ENCODE measurements around the gene ANKRD39. TPM values are rescaled to one million over a fixed set of nuclear protein-coding genes. Genes with fewer than 3 reads are reported as not detected.

ANKRD39 gene
- 4.7 and 5.8 TPM in 2 replicates for total RNA-seq

- peak; percentile 74 for TF ChIP-seq CTCF (IDR thresholded peaks at IDR 0.05; ENCODE audit: insufficient read depth, low read depth, low read length)
- DNase-seq (ENCODE audit: low read depth): peak; percentile 99
- peak within 1 kb of the TSS; percentile 76 for H3K4me3 ChIP-seq (ENCODE audit: low read depth, low read length)
Measured at GRCh38 chr2:96857667-96858372, at the start of gene ANKRD39. TSS of gene ANKRD39 (minus strand) at chr2:96858016. CDS start at chr2:96857987, 29 bp downstream.

GRCh38 chr2:96906729-96907114, 48.9 kb upstream of the ANKRD39 start:
- peak; percentile 36 for DNase-seq (ENCODE audit: low read depth)
- TF ChIP-seq CTCF (IDR thresholded peaks at IDR 0.05; ENCODE audit: insufficient read depth, low read depth, low read length): no peak
- H3K4me3 ChIP-seq (ENCODE audit: low read depth, low read length): no peak overlapping the region

GRCh38 chr2:96903815-96904214, 46.0 kb upstream of the ANKRD39 start:
- H3K4me3 ChIP-seq (ENCODE audit: low read depth, low read length): no peak overlapping the region
- TF ChIP-seq CTCF (IDR thresholded peaks at IDR 0.05; ENCODE audit: insufficient read depth, low read depth, low read length): no peak
- DNase-seq (ENCODE audit: low read depth): no peak

- no peak for TF ChIP-seq CTCF (IDR thresholded peaks at IDR 0.05; ENCODE audit: insufficient read depth, low read depth, low read length)
- no peak overlapping the region for H3K4me3 ChIP-seq (ENCODE audit: low read depth, low read length)
- no peak for DNase-seq (ENCODE audit: low read depth)
Measured at GRCh38 chr2:96903318-96903717, 45.5 kb upstream of the ANKRD39 start.

GRCh38 chr2:96900237-96900636, 42.4 kb upstream of the ANKRD39 start:
- H3K4me3 ChIP-seq (ENCODE audit: low read depth, low read length): no peak overlapping the region
- no peak for DNase-seq (ENCODE audit: low read depth)
- no peak for TF ChIP-seq CTCF (IDR thresholded peaks at IDR 0.05; ENCODE audit: insufficient read depth, low read depth, low read length)

GRCh38 chr2:96899413-96899741, 41.6 kb upstream of the ANKRD39 start:
- H3K4me3 ChIP-seq (ENCODE audit: low read depth, low read length): no peak overlapping the region
- TF ChIP-seq CTCF (IDR thresholded peaks at IDR 0.05; ENCODE audit: insufficient read depth, low read depth, low read length): no peak
- no peak for DNase-seq (ENCODE audit: low read depth)
